ENCODE data around the gene DYNLL1.
A peak's percentile ranks its signal among the peaks of the same experiment; 100 is the strongest.

The DYNLL1 gene

DNA sequence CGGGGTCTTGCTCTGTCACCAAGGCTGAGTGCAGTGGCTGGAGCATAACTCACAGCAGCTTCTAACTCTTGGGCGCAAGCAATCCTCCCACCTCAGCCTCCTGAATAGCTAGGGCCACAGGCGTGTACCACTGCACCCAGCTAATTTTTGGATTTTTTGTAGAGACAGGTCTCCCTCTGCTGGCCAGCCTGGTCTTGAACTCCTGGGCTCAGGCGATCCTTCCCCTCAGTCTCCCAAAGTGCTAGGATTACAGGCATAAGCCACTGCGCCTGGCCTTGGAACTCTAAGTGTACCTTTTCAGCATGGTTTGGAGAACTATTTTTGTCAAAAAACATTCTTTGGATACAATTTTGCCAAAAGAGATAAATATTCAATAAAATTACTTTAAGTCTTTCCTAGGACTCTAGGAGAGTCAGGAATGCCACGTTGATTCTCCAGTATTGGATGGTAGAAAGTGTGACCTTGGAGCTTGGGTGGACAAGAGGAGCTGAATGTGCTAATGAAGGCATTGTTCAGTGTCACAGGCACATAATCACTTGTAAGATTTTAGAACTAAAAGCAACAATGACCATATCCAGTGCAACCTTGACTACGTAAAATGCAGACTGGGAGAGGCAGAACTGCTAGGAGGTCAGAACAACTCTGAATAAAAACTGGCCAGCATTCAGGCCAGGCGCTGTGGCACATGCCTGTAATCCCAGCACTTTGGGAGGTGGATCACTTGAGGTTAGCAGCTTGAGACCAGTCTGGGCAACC lies 29.2 kb upstream of the DYNLL1 start:
- POLR2A ChIA-PET, result interaction anchor here (0.6 to 1.7 kb wide), 8 partner anchors 15 to 175 kb away, joined by 3 to 9 read pairs (median 3); partner anchors contain the start of genes COQ5, COX6A1, DYNLL1 and RNU4-2
- DNase-seq (ENCODE audit: extremely low spot score), result no peak
- CTCF ChIA-PET, result interaction anchor here (0.6 to 1.7 kb wide), 10 partner anchors 8 to 301 kb away, joined by 3 to 7 read pairs (median 4); partner anchors contain the start of gene COQ5

DNA sequence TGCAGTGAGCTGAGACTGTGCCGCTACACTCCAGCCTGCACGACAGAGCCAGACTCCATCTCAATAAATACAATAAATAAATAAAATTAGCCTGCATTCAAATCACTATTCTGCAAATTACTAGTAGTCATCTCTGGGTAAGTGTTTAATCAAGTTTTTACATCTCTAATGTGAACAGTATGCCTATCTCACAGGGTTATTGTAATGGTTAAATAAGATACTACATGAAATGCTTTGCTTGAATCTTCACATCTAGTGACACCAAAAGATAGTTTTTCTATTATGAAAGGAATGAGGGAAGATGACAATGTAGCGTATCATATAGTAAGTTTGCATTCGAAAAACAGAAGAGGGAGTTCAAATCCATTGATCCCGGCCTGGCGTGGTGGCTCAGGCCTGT lies 28.5 kb upstream of the DYNLL1 start:
- TF ChIP-seq LEF1 (IDR thresholded peaks at IDR 0.05; ENCODE audit: borderline replicate concordance) (no peak), ARNT (IDR thresholded peaks at IDR 0.05) (no peak), ELF4 (IDR thresholded peaks at IDR 0.05) (no peak), FOXK2 (IDR thresholded peaks at IDR 0.05) (no peak), FOXA1 (IDR thresholded peaks at IDR 0.05) (no peak), SUZ12 (IDR thresholded peaks at IDR 0.05) (no peak), ZNF384 (IDR thresholded peaks at IDR 0.05) (no peak), SP1 (IDR thresholded peaks at IDR 0.05) (no peak)
- ChIA-PET CTCF (interaction anchor here (0.6 to 1.7 kb wide), 4 partner anchors 11 to 78 kb away, joined by 3 to 6 read pairs (median 4); no protein-coding TSS in a partner anchor), POLR2A (interaction anchor here (1.1 to 3.9 kb wide), 5 partner anchors 11 to 176 kb away, joined by 3 to 17 read pairs (median 6); partner anchors contain the start of genes DYNLL1 and RNU4-2)
- DNase-seq (ENCODE audit: extremely low spot score), result no peak

More for the DNA sequence above, 29.2 kb upstream of the DYNLL1 start:
- TF ChIP-seq ZNF384 (IDR thresholded peaks at IDR 0.05), result 0 out of 2 replicates have a peak, but pooled peaks have one; percentile 15
- TF ChIP-seq L3MBTL2 (conservative IDR thresholded peaks at IDR 0.05), result no peak
- no peak for TF ChIP-seq NFRKB (IDR thresholded peaks at IDR 0.05)
- no peak for TF ChIP-seq LEF1 (IDR thresholded peaks at IDR 0.05; ENCODE audit: borderline replicate concordance)

DNA sequence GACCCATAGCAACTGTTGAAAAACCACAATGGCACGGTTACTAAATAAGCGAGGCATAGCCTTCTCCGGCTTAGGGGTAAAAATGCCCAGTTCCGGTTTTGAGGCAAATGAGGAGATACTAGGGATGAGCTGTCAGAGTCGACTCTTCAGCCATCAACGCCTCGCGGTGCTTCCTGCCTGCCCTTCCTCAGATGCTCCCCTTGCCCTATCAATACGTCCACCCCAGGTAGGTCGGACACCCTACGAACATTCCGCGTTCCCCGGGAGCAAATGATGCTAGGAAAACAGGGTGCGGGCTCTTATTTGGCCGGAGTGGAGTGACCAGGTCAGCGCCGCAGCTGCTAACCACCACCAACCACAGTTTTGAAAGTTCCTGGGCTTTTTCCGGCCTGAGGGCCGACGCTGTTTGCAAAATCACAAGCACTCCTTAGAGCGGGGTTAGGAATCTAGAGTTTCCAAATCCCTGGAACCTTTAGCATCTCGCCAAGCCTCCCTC lies 27.5 kb upstream of the DYNLL1 start:
- ChIA-PET CTCF (interaction anchor here (0.7 to 1.7 kb wide), 4 partner anchors 9 to 101 kb away, joined by 3 to 7 read pairs (median 4); no protein-coding TSS in a partner anchor), POLR2A (interaction anchor here (1.0 to 5.4 kb wide), 7 partner anchors 10 to 177 kb away, joined by 3 to 39 read pairs (median 6); partner anchors contain the start of genes DYNLL1 and RNU4-2)
- DNase-seq (ENCODE audit: extremely low spot score), result no peak
- TF ChIP-seq, protein P1, sequence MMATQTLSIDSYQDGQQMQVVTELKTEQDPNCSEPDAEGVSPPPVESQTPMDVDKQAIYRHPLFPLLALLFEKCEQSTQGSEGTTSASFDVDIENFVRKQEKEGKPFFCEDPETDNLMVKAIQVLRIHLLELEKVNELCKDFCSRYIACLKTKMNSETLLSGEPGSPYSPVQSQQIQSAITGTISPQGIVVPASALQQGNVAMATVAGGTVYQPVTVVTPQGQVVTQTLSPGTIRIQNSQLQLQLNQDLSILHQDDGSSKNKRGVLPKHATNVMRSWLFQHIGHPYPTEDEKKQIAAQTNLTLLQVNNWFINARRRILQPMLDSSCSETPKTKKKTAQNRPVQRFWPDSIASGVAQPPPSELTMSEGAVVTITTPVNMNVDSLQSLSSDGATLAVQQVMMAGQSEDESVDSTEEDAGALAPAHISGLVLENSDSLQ (IDR thresholded peaks at IDR 0.05), result no peak
- TF ChIP-seq NFRKB (IDR thresholded peaks at IDR 0.05) (no peak), SP1 (IDR thresholded peaks at IDR 0.05) (no peak), HDGF (IDR thresholded peaks at IDR 0.05; ENCODE audit: borderline replicate concordance) (no peak), ZNF384 (IDR thresholded peaks at IDR 0.05) (no peak), ARNT (IDR thresholded peaks at IDR 0.05) (no peak), L3MBTL2 (conservative IDR thresholded peaks at IDR 0.05) (no peak), SUZ12 (IDR thresholded peaks at IDR 0.05) (no peak), FOXK2 (IDR thresholded peaks at IDR 0.05) (no peak), TARDBP (IDR thresholded peaks at IDR 0.05) (no peak)

DNA sequence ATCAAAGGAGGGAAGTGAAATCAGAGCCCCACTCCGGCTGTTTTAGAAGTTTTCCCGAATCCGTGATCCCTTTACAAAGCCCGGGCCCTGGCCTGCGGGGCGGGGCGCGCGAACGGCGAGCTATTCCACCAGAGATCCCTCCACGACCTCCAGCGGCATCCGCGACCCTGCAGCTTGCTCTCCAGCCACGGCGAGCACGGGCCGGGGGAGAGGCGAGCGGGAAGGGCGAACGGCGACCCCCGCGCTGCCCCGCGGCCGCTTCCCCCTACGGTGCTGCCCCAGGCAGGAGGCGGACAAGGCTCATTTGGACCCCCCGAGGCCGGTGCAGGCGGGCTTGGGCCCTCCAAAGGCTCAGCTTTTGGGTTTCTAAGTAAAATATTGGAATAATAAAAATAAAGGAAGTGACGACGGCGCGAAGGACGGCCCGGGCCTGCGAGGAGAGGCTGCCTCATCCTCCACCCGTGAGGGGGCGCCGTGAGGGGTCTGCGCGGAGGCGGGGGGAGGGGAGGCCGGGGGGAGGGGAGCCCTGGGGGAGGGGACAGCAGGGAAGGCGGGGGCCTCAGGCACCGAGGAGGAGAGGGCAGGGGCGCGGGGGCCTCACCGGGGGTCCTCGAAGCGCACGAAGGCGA lies 27.0 kb upstream of the DYNLL1 start:
- ChIA-PET CTCF (interaction anchor here (0.9 to 2.5 kb wide), 4 partner anchors 10 to 102 kb away, joined by 3 to 7 read pairs (median 6); no protein-coding TSS in a partner anchor), POLR2A (interaction anchor here (1.0 to 5.4 kb wide), 13 partner anchors 10 to 177 kb away, joined by 3 to 39 read pairs (median 5); partner anchors contain the start of genes COQ5, DYNLL1 and RNU4-2)
- peak; percentile 56 for DNase-seq (ENCODE audit: extremely low spot score)
- TF ChIP-seq ARNT (IDR thresholded peaks at IDR 0.05) (no peak), FOXA1 (IDR thresholded peaks at IDR 0.05) (no peak), SP1 (IDR thresholded peaks at IDR 0.05) (no peak), NFRKB (IDR thresholded peaks at IDR 0.05) (no peak), FOXK2 (IDR thresholded peaks at IDR 0.05) (no peak), L3MBTL2 (conservative IDR thresholded peaks at IDR 0.05) (no peak), ELF4 (IDR thresholded peaks at IDR 0.05) (no peak), FOXM1 (IDR thresholded peaks at IDR 0.05; ENCODE audit: borderline replicate concordance) (no peak)
- TF ChIP-seq, protein P1 (IDR thresholded peaks at IDR 0.05), result no peak

DNA sequence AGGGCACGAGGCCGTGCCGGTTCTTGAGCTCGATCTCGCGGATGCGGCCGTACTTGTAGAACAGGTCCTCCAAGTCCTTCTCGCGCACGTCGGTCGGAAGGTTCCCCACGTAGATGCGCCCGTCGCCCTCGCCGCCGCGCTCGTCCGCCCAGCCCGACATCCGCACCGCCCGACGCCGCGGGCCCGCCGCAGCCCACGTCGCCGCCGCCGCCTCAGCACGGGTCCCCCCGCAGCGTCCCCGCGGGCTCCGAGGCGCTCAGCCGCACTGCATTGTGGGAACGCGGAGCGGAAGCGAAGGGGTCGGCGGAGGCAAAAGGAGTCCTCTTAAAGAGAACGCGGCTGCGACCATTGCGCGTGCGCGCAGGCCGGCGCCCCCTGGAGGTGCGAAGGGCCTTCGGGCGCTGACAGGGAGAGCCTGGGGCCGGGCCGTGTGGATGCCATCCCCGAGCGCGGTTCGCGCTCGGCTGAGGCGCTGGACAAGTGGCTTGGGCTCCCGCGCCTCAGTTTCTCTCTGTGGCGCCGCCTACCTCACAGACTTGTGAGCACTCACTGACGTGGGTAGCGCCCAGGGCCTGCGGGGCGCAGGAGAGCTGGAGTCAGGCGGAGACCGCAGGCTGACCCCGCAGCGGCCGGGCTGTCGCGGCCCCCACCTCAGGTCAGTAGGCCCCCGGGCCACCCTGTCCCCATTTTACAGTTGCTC lies 26.3 kb upstream of the DYNLL1 start, which contains the start of gene SRSF9:
TSS of gene SRSF9 (minus strand) at position 299 of the 700 bp plus-strand sequence. CDS start at position 160, 139 bp downstream.
- ChIA-PET CTCF (interaction anchor here (0.7 to 2.5 kb wide), 7 partner anchors 10 to 59 kb away, joined by 3 to 7 read pairs (median 4); partner anchors contain the start of gene COQ5), POLR2A (interaction anchor here (0.9 to 5.4 kb wide), 13 partner anchors 12 to 268 kb away, joined by 3 to 39 read pairs (median 5); partner anchors contain the start of genes COQ5, DYNLL1, RNU4-2 and RPLP0)
- peak; percentile 97 for DNase-seq (ENCODE audit: extremely low spot score)
- no peak for TF ChIP-seq SP1 (IDR thresholded peaks at IDR 0.05)
- TF ChIP-seq ELF4 (IDR thresholded peaks at IDR 0.05), result peak; percentile 19; the same call in 1 of the 2 replicates
- peak; percentile 47; the same call in 1 of the 2 replicates for TF ChIP-seq L3MBTL2 (conservative IDR thresholded peaks at IDR 0.05)
- peak; percentile 73; the same call in 1 of the 2 replicates for TF ChIP-seq FOXM1 (IDR thresholded peaks at IDR 0.05; ENCODE audit: borderline replicate concordance)
- peak; percentile 35; the same call in 1 of the 2 replicates for TF ChIP-seq LEF1 (IDR thresholded peaks at IDR 0.05; ENCODE audit: borderline replicate concordance)
- TF ChIP-seq ZNF384 (IDR thresholded peaks at IDR 0.05), result no peak
- TF ChIP-seq TARDBP (IDR thresholded peaks at IDR 0.05), result no peak

Measured in HEK293T (cell line).